Right lobe of liver (tissue), 6 donors: ENCODE measurements around the gene CHKB. TPM values are rescaled to one million over a fixed set of nuclear protein-coding genes. Genes with fewer than 3 reads are reported as not detected.

Source experiments
- ATAC-seq, 4 donors: fragments of 200-7000 bp; cut with Tn5 transposase; one replicate each; pipeline ENCODE4 v1.9.1; 2020; ENCODE audit warnings: mild to moderate bottlenecking in 4 of 4, moderate library complexity in 4 of 4
- DNase-seq, 3 donors: peaks; one replicate each; pipeline ENCODE4 v3.0.0-alpha.2; 2020
- H3K27ac ChIP-seq, 3 donors: fragments of 200-600 bp; one replicate each; pipeline ENCODE4 v1.8.0; 2022
- H3K27me3 ChIP-seq, 2 donors: fragments of 200-600 bp; one replicate each; pipeline ENCODE4 v1.8.0; 2022
- H3K36me3 ChIP-seq, 4 donors: fragments of 200-600 bp; sonication (generic) in 1 of 4; one replicate each; pipeline versions ENCODE4 v1.5.1 to v1.8.0; 2017 to 2022; ENCODE audit warnings: control low read depth in 1 of 4
- H3K4me1 ChIP-seq, 4 donors: fragments of 200-600 bp; sonication (generic) in 1 of 4; one replicate each; pipeline versions ENCODE4 v1.5.1 to v1.8.0; 2017 to 2022; ENCODE audit warnings: control low read depth in 1 of 4
- H3K4me3 ChIP-seq, 3 donors: fragments of 200-600 bp; one replicate each; pipeline ENCODE4 v1.8.0; 2022
- H3K9me3 ChIP-seq, 4 donors: fragments of 200-600 bp; sonication (generic) in 1 of 4; one replicate each; pipeline versions ENCODE4 v1.5.1 to v1.8.0; 2017 to 2022; ENCODE audit warnings: control low read depth in 1 of 4
- POLR2A ChIP-seq: fragments of 450-650 bp; IDR thresholded peaks from one replicate; pipeline ENCODE4 v1.6.1; 2017; ENCODE audit warnings: antibody characterized with exemption, mild to moderate bottlenecking
- WGBS: methylation state at CpG from one replicate; pipeline ENCODE4 v1.1.6; 2018; ENCODE audit warnings: low coverage, low lambda C conversion rate; ENCODE audit not compliant: insufficient coverage; ENCODE audit errors: missing lambda C conversion rate; 5-methylcytosine and 5-hydroxymethylcytosine counted together
- intact Hi-C, 2 donors: fragments of 100-400 bp; cut with DNase I; formaldehyde crosslinking; loops; one replicate each; pipeline versions ENCODE4 v1.11.2 to v1.14.1; 2022
- total RNA-seq, 6 experiments: library from RNA; depleted of rRNA in 2 of 6; stranded (reverse); fragments of >200 nt in 2 of 6; fragmentation: NEBNext Ultra II Directional in 3 of 6; extraction: Animal tissue kit (Norgen Biotek cat#: 25700) in 3 of 6; gene quantifications; one replicate each; pipeline versions ENCODE4 v1.1.0 to v1.2.4, GENCODE V29; 2016 to 2023
- TF ChIP-seq, protein P1 (sequence below), 4 donors: fragments of 200-600 bp in 3 of 4; fragments of 450-650 bp in 1 of 4; IDR thresholded peaks; one replicate each; pipeline versions ENCODE4 v1.5.1 to v1.8.0; 2016 to 2022; ENCODE audit warnings: antibody characterized with exemption in 4 of 4, mild to moderate bottlenecking in 2 of 4
- donor health status: DM: no; HTN: yes; CAD: no.
- donor health status: DM: no; HTN: no; CAD: no.
- donor health status: DM: no; HTN: no; CAD: no.
- donor health status: DM: no; HTN: yes; CAD: no.
- donor health status: DM: no; HTN: yes; CAD: no.

CHKB gene
- total RNA-seq, 6 experiments from 2014 or later = 10.9 to 43.4 (median 26.7) TPM

DNA sequence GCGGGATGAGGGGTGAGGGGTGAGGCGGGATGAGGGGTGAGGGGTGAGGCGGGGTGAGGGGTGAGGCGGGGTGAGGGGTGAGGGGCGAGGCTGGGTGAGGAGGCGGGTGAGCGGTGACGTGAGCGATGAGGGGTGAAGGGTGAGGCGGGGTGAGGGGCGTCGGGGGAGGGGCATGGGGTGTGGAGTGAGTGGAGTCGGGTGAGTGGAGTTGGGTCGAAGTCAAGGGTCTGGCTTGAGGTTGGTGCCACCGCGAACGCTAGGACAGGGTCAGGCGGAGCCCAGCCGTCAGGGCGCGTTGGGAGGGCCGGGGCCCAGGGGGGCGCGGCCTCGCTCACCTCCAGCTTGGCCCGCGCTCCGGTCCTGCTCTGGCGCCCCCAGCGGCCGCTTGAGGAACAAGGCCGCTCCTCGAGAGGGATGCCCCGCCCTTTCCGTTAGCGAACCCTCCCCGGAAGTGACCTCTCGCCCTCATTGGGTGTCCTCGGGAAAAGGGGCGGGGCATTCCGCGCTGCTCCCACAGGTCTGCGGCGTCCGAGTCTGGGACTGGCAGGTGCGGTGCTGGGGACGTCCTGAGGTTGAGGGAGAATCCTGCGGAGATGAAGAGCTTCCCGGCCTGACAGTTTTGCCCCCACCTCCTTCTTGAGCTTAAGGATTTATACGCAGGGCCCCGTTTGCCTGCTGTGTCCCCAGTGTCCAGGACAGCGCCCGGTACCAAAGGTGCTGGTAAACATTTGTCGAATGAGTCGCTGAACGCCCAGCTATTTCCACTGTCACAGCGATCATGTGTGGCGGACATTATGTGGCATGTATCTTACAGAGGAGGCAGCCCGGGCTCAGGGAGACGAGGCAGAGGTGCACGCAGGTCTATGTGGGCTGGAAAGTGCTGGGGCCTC, 19.9 kb downstream of the CHKB start, which contains the start of gene SYCE3:
Gene SYCE3 (minus strand): TSS at position 397 of the 890 bp plus-strand sequence. CDS start 6,514 bp downstream, outside the sequence.
- H3K27me3 ChIP-seq = no peaks in the 10 kb centered on the region
- TF ChIP-seq, protein P1, sequence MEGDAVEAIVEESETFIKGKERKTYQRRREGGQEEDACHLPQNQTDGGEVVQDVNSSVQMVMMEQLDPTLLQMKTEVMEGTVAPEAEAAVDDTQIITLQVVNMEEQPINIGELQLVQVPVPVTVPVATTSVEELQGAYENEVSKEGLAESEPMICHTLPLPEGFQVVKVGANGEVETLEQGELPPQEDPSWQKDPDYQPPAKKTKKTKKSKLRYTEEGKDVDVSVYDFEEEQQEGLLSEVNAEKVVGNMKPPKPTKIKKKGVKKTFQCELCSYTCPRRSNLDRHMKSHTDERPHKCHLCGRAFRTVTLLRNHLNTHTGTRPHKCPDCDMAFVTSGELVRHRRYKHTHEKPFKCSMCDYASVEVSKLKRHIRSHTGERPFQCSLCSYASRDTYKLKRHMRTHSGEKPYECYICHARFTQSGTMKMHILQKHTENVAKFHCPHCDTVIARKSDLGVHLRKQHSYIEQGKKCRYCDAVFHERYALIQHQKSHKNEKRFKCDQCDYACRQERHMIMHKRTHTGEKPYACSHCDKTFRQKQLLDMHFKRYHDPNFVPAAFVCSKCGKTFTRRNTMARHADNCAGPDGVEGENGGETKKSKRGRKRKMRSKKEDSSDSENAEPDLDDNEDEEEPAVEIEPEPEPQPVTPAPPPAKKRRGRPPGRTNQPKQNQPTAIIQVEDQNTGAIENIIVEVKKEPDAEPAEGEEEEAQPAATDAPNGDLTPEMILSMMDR (IDR thresholded peaks at IDR 0.05) = peak; percentile 98 to 99 (median 99)
- TF ChIP-seq POLR2A = peak; percentile 98
- H3K36me3 ChIP-seq = no peaks in the 10 kb centered on the region
- no peaks in the 10 kb centered on the region for H3K9me3 ChIP-seq
- peak; percentile 95 to 97 (median 96) for ATAC-seq
- H3K27ac ChIP-seq = peak within 1 kb of the TSS; percentile 67 to 93 (median 88)
- 11% methylated on average over 19 of the region's 61 CpGs for whole genome bisulfite sequencing
- peak within 1 kb of the TSS; percentile 49 to 68 (median 60) for H3K4me3 ChIP-seq
- DNase-seq = peak; percentile 99
- intact Hi-C loops = no loop called here
- peaks cover 0 to 10% (median 4%) of the 10 kb centered on the region in 4 donors for H3K4me1 ChIP-seq

DNA sequence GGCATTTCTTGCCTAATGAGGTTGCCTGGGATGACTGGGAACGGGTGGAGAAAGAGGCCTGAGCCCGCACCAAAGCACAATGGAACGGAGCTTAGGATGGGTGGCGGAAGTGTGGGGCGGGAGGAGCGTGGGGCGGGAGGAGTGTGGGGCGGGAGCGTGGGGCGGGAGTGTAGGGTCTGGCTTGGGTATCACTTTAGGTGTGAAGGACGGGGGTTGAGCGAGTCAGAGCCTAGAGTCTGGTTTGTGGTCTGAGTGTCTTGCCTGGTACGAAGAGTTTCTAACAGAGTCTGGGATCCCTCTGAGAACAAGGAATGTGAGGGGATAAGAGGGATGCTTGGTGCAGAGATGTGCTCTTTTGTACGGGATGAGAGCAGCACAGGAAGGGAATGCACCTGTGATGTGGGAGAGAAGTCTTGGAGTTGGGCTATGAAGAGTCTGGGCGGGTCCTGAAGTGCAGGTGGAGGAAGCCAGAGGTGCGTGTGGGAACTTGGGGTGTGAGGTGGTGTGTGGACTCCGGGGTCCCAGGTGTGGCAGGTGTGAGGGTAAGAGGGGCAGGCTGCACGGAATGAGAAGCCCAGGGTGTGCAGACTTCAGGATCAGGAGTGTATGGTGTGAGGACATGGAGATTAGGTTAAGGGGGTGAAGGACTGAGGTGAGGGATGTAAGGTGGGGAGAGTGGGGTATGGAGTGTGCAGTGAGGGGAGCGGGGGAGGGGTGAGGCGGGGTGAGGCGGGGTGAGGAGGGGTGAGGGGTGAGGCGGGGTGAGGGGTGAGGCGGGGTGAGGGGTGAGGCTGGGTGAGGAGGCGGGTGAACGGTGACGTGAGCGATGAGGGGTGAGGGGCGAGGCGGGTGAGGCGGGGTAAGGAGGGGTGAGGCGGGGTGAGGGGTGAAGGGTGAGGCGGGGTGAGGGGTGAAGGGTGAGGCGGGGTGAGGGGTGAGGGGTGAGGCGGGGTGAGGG, 21.0 kb downstream of the CHKB start:
- DNase-seq = peak in 1 of 3 donors; percentile 56
- 83% methylated on average over 31 of the region's 34 CpGs for WGBS
- intact Hi-C loops = no loop called here

DNA sequence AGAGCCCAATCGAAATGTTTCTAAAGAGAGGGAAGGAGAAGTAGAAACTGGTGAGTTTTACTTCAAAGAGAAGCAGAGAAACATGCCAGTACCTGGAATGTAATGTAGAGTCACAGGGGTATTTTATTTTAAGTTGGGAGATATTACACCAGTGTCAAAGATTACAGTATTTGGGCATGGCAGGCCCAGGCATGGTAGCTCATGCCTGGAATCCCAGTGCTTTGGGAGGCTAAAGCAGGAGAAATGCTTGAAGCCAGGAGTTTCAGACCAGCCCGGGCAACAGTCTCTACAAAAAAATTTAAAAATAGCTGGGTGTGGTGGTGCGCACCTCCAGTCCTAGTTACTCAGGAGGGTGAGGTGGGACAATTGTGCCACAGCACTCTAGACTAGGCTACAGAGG, 22.6 kb downstream of the CHKB start:
- WGBS = 84% methylated on average over 3 of the region's 3 CpGs
- TF ChIP-seq POLR2A = no peak
- TF ChIP-seq, protein P1 (IDR thresholded peaks at IDR 0.05) = no peak
- intact Hi-C loops = no loop called here

More for the DNA sequence above, 21.0 kb downstream of the CHKB start:
- Histone ChIP-seq H3K4me3 (no peak overlapping the region), H3K4me1 (peaks cover 0 to 10% (median 4%) of the 10 kb centered on the region in 4 donors), H3K36me3 (no peaks in the 10 kb centered on the region), H3K27me3 (no peaks in the 10 kb centered on the region), H3K9me3 (no peaks in the 10 kb centered on the region), H3K27ac (no peak overlapping the region)
- TF ChIP-seq, protein P1 (IDR thresholded peaks at IDR 0.05) = no peak
- no peak for TF ChIP-seq POLR2A
- ATAC-seq = no peak

DNA sequence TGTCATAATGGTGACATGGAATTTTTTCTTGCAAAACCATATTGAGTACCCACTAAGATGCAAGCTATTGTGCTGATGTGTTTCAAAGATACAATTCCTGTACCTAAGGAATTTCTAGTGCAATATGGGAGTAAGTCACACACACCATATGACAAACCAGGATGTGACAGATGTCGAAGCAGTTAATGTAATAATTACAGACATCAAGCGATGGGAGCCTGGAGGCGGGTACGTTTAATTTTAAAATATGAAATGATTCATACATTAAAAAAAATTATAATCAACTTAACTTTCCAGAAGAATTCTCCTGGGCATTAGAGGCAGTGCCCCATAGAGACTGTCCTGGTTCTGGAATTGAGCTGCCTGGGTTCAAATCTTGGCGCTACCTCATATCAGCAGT, 25.9 kb downstream of the CHKB start:
- no peaks in the 10 kb centered on the region for H3K27me3 ChIP-seq
- no peak overlapping the region for H3K27ac ChIP-seq
- no peaks in the 10 kb centered on the region for H3K9me3 ChIP-seq
- H3K4me1 ChIP-seq = no peaks in the 10 kb centered on the region
- ATAC-seq = no peak
- H3K36me3 ChIP-seq = no peaks in the 10 kb centered on the region
- no peak for TF ChIP-seq POLR2A
- TF ChIP-seq, protein P1 (IDR thresholded peaks at IDR 0.05) = no peak
- no peak overlapping the region for H3K4me3 ChIP-seq
- intact Hi-C loops = no loop called here
- 85% methylated on average over 5 of the region's 5 CpGs for WGBS
- no peak for DNase-seq

More for the DNA sequence above, 22.6 kb downstream of the CHKB start:
- H3K27ac ChIP-seq = no peak overlapping the region
- peaks cover 0 to 10% (median 4%) of the 10 kb centered on the region in 4 donors for H3K4me1 ChIP-seq
- no peak for ATAC-seq
- no peaks in the 10 kb centered on the region for H3K9me3 ChIP-seq
- no peaks in the 10 kb centered on the region for H3K27me3 ChIP-seq
- DNase-seq = no peak
- no peaks in the 10 kb centered on the region for H3K36me3 ChIP-seq
- H3K4me3 ChIP-seq = no peak overlapping the region
